ENCODE results near the gene MPP7.
"Not testable (repeated sequence)": the region's sequence is repeated elsewhere in the genome, so short reads cannot be mapped to it uniquely, and the experiment has no call there.

The MPP7 gene

DNA sequence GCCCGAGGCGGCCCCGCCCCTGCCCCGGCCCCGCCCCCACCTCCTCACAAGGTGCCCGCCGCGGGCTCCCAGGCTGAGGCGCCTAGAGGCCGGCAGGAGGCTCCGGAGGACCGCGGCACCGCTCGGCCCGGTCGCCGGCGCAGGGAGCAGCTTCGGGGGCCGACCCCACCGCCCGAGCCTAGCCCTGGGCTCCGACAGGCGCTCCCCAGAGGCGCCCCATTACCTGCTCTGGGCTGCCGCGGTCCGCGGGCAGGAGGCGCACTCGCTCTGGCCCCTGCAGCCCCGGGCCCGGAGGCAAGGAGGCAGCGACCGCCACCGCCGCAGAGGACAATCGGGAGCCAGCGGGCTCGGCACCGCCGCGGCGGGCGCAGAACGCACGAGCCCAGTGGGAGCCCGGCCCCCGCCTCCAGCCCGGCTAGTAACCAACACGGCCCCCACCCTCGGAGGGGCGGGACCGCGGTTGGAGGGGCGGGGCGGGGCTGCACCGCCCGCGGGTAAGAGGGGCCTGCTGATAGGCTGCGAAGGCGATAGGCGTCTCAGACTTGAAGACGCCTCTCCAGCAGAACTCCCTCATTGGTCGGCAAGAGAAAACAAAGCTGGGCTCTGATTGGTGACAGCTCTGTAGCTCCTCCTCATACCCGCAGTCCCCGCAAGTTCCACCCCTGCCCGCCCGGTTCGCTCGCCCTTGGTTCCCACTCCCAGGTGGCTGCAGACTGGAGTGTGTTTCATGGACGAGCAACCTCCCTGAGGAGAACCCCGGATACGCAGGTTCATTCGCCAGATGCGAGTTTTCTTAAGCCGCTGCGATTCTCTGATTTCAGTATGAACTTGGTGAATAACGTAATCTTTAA lies at the start of gene MPP7:
Gene MPP7 (minus strand): TSS at position 427 of the 851 bp plus-strand sequence. CDS start 64,460 bp downstream, outside the sequence.
- DNase-seq, result peak; percentile 95

DNA sequence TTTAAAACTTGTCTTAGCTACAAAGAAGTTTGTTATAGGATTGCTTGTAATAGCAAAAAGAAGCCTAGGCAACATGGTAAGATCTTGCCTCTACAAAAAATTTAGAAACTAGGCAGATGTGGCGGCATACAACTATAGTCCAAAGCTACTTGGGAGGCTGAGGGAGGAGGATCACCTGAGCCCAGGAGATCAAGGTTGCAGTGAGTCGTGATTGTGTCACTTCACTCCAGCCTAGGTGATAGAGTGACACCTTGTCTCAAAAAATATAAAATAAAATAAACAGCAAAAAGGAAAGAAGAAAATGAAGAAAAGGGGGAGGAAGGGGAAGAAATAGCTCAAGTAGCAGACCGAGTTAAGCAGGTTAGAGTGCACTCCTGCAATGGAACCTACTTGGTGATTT lies 47.0 kb upstream of the MPP7 start:
- DNase-seq, result no peak

DNA sequence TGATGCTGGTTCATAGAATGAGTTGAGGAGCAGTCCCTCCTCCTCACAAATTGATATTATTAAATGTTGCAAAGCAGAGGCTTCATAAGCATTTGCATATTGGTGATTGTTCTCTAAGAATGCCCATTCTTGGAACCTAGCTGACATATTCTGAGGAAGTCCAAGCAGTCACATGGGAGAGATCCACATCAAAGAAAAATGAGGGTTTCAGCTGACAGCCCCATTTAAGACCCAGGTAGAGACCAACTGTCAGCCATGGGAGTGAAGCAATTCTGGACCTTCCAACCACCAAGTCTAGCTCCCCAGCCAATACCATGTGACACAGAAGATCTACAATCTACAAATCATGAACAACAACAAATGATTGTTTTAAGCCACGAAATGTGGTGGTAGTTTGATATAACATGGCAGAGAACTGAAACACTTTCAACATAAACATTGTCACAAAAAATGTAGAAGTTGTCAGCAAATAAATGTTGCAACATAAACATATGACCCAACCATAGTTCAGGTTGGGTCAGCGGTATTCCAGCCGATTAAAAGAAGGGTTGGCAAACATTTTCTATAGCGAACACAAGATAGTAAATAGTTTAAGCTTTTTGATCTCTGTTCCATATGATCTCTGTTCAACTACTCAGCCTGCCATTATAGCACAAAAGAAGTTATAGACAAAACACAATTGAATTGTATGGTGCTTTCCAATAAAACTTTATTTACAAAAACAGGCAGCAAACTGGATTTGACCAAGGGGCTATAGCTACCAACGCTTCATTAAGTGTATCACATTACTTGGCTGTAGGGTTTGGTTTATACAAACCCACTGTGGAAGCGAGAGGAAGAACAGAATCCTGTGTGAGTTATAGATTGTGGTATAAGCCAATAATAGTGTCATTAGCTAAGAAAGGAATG lies 41.4 kb upstream of the MPP7 start:
- no peak for DNase-seq

DNA sequence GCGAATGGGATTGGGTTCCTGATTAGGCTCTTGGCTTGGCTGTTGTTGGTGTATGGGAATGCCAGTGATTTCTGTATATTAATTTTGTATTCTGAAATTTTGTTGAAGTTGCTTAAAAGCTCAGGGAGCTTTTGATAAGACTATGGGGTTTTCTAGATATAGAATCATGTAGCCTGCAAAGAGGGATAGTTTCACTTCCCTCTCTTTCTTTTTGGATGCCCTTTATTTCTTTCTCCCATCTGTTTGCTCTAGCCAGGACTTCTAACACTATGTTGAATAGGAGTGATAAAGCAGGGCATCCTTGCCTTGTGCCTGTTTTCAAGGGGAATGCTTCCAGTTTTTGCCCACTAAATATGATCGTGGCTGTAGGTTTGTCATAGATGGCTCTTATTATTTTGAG lies 40.4 kb upstream of the MPP7 start:
- no peak for DNase-seq

DNA sequence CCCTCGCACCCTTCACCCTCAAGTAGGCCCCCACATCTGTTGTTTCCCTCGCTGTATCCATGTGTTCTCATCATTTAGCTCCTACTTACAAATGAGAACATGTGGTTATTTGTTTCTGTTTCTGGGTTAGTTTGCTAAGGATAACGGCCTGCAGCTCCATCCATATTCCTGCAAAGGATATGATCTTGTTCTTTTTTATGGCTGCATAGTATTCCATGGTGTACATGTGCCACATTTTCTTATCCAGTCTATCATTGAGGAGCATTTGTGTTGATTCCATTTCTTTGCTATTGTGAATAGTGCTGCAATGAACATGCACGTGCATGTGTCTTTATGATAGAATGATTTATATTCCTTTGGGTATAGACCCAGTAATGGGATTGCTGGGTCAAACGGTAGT lies 38.8 kb upstream of the MPP7 start:
- DNase-seq, result not testable (repeated sequence)

DNA sequence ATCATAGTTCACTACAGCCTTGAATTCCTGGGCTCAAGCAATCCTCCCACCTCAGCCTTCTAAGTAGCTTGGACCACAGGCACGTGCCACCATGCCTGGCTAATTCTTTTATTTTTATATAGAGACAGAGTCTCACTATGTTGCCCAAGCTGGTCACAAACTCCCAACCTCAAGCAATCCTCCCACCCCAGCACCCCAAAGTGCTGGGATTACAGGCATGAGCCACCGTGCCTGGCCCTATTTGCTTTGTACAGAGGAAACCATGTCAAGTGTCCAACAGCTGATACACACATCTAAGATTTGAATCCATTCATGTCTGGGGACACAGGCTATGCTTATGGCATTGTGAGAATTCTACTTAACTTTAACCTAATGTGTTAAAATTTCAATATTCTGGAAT lies 29.9 kb upstream of the MPP7 start:
- DNase-seq, result no peak

DNA sequence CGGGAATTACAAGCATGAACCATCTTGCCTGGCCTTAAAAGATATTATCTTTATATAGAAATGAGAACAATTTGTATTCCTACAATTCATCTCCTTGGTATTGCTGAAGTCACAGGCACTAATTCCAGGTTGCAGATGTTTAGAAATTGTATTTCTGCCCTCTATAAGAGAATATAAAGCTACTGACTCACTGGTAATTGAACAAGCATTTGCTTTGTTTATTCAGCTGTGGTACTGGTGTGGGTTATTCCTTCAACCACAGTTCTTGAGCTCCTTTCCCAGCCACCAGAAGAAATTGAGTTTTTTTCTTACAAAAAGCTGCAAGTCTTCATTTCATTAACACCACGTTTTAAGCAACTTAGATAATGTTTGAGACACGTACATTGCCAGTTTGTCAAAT lies 29.0 kb upstream of the MPP7 start:
- no peak for DNase-seq

DNA sequence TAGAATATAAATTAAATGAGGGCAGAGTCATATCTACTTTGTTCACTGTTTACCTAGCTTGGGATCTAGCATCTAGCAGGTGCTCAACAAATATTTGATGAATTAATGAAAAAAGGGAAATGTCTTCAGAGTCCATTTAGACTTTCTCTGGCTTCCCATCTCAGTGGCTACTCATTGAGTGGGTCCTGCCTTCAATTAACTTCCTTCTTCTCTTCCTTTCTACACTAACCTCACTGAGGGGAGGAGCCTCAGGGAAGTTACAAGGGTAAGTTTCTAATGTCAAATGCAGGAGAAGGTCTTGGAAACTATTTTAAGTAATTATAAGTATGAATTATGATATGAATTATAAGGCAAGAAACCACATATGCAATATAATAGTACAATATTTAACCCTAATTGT lies 28.2 kb upstream of the MPP7 start:
- no peak for DNase-seq

DNA sequence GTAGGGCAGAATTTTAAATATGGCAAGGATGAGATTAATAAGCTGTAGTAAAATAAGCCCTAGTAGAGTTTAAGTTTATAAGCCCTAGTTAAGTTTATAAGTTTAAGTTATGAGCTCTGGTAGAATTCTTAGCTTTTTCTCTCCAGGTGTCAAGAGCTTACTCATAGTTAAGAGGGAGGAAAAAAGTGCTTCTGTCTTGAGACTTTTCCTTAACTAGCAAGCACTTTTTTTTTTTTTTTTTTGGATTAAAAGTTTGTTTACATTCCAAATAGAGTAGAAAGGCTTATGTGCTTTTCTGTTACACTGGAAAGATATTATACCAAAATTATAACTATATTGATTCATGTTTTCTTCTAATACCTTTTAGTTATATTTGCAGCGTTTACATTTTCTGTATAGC lies 25.5 kb upstream of the MPP7 start:
- DNase-seq, result no peak

DNA sequence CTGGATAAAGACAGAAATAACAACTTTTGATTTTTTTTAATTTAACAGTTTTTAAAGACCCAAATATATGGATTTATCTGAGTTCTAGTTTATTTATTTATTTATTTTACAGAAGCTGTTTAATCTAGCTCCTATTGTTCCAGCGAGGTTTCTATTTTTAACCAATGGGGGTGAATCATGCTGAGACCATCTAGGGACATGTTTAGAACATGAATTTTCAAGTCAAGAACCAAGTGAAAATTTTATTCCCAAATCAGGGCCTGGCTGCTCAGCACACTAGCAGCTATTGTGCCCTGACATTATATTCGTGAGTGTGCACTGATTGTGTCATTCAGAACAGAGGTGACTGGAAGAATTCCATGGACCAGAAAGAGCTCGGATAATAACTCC lies 24.6 kb upstream of the MPP7 start:
- DNase-seq, result no peak

DNA sequence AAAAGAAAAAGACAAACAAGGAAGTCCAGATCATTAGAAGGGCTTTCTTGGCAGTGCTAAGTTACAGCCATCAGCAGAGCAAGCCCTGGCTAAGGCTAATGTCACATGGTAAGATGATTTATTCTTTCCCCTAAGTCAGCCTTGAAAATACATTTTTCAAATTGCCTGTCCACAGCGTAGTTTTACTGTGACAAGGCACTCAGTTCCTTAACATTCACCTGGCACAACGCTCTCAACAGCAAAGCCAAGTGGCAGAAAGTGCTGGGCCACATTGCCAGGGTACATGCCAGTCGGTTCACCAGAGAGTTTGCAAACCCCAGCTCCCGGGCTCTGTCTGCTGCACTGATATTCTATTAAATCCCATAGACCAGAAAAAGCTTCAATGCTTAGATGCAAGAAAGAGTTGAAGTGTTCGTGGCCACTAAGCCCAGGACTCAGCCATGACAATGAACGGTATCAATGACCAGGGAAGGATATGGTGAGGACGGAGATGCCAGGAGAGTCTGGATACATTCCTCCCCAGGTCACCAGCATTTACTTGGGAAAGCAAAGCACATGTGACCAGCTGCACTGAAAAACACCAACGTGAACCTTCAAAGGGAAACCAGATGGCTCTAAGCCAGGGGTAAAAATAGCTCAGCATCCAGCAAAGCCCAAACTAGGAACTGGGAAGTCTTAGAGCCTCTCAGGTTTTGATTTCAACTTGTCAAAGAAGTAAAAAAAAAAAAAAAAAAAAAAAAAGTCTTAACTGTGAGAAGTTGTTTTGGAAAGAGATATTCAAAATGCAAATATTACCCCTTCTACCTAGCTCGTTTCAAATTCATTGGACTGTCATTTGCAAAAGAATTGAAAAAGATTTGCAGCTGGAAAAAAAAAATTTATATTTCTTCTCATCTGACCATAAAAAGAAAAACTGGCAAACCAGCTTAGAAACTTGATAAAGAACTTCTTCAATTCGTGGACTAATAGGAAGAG lies 23.9 kb upstream of the MPP7 start:
- no peak for DNase-seq

DNA sequence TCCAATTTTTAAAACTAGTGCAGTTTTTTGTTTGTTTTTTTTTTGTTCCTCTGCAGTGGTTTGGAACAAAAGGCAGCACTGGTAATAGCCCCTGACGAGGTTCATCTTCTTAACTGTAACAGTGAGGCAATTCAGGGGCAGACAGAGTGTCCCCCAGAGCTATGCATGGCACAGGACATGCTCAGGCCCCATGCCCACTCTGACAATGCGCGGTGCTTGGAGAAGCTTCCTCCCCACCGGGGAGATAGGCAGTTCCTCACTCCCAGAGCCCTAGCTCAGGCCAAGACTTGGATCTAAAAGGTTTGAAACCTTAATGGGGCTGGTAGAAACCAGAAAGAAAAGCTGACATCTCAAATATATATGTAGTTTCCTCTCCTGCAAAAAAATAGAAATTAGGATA lies 17.9 kb upstream of the MPP7 start:
- no peak for DNase-seq

DNA sequence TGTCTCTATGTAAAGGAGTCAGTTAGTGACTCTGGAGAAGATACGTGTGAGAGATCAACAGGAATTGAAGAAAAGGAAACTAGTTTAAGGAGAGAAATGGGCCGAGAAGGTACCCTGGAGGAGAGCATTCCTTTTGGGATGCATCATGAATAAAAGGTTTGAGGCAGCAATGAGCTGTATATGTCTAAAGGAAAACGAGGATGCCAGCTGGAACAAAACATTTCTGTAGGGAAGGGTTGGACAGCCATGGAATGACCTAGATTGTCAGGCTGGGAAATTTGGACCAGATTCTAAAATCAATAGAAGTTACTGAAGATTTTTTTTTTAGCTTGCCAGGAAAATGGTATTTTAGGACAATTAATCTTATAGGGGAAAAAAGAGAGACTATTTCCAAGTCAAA lies 17.2 kb upstream of the MPP7 start:
- DNase-seq, result no peak

DNA sequence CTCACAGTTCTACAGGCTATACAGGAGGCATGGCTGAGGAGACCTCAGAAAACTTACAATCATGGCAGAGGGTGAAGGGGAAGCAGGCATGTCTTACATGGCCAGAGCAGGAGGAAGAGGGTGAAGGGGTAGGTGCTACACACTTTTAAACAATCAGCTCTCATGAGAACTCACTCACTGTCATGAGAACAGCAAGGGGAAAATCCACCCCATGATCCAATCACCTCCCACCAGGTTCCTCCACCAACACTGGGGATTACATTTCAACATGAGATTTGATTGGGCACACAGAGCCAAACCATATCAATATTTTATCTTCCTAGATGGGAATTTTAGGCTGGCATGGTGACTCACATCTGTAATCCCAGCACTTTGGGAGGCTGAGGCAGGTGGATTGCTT lies 16.2 kb upstream of the MPP7 start:
- not testable (repeated sequence) for DNase-seq

DNA sequence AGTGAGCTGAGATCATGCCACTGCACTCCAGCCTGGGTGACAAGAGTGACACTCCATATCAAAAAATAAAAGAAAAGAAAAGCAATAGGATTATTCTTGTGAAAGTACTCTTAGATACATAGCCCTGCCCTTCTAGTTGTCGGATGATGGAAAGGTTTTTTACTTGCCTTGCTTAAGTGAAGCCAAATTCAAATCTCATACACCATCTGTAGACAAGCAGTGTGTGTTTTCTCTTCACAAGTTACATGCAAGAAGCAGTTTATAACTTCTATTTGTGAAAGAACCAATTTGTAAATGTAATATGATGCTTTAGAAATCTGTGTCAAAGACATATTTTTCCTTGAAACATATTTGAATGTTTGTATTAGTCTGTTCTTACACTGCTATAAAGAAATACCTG lies 15.8 kb upstream of the MPP7 start:
- DNase-seq, result no peak

DNA sequence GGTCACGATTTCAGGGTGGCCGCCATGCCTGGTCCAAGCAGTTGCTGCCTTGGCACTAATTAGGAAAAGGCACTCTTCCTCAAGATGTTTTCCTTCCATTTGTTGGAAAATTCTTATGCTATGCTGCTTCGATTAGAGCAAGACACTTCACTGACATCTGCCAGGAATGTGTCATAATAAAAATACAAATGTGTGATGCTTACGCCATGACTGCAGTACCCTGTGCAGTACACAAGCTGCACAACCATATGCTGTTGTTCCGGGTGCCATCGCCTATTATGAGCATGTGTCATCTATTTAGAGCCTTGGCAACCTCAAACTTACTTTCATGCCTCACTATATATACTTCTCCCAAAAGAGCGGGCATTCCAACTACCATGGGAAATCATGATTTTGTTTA lies 14.9 kb upstream of the MPP7 start:
- DNase-seq, result no peak

DNA sequence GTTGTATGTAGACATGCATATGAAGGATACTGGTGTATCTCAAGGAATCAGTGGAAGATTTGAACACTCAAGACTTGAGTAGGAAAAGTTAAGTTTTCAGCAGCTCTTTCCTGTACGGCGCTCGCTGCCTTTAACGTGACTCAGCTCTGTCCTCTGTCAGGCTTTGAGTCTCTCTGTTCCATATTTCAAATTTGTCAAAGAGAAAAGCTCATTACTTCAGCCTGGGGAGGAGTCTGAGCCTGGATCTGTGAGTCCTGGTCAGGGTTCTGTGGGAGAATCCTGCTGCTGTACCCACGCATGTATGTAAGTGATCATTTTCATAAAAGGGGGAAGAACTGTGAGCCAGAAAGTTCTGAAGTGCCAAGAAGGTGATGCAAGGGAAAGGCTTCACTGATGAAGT lies 13.8 kb upstream of the MPP7 start:
- DNase-seq, result no peak

DNA sequence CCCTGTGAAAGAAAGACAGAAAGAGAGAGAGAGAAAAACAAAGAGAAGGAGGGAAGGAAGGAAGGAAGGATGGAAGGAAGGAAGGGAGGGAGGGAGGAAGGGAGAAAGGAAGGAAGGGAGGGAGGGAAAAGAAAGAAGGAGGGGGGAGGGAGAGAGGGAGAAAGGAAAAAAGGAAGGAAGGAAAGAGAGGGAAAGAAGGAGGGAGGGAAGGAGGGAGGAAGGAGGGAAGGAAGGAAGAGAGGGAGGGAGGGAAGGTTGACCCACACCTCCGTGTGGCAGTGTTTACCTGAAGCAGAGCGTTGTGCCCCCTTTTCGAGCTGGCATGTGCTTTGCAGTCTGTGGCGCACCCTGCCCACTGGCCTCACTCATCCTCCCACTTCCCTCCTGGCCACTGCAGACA lies 12.3 kb upstream of the MPP7 start:
- no peak for DNase-seq

DNA sequence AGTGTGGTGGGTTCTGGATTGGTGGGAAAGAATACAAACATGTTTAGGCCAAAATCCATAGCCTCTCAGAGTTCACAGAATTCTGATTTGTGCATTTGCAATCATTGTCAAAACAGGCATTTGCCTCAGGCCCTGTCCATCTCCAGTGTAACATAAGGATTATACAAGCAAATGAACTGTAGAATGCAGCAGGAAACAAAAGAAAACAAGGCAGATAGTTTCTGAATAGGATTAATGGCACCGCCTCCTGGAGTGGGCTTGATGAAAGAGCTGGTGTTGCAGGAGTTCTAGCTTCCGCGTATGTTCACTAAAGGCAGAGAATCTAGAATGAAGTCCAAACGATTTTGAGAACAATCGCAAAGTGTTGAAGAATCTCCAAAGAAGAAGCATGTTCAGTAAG lies 11.3 kb upstream of the MPP7 start:
- no peak for DNase-seq

DNA sequence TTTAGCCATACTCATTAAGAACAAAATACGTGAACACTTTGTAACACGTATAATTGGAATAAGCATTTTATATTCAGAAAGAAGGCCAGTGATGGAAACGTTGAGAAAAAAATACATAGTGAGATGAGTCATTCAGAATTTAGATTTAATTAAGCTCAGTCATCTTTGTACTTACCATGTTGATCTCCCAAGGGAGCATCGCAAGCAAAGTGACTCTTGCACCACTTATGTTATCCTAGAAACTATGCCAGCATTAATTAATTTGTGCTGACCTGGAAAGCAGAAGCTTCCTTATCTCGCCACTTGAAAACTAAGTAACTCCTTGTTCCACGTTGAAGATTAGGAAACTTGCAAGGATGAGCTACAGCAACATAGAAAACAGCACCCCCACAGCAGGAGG lies 9.7 kb upstream of the MPP7 start:
- no peak for DNase-seq

DNA sequence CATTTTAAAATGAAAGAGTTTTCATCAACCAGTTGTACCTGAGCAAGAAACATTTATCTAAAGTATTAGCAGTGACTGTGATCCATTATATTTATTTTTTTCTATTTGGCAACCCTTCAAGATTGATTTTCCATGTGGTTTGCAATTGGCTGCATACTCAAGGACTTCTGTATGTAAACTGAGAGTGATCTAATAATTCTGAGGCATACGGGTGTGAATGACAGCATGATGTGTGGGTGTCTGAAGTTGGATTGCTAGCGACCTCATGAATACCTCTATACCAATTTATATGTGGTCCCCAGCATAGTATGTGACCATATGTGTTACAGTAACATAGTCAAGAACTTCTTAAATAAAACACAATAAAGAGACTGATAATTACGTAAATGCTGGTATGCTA lies 8.2 kb upstream of the MPP7 start:
- DNase-seq, result no peak

DNA sequence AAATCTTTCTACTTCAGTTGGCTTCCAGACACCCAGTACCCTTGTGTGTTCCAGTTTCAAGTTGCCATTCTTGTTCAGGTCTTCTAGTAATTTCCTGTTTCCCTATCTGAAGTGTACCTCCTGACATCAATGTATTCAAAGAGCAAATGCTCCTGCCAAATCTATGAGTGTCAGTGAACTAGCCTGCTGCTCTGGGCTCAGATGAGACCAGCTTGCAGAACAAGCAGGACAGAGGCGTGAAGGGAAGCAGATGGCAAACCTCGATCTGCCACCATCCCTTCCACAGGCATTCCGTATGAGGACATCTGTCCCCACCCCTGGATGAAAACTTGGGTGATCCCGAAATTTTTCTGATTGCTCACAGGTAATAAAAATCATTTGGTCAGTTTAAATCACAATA lies 4.4 kb upstream of the MPP7 start:
- no peak for DNase-seq

DNA sequence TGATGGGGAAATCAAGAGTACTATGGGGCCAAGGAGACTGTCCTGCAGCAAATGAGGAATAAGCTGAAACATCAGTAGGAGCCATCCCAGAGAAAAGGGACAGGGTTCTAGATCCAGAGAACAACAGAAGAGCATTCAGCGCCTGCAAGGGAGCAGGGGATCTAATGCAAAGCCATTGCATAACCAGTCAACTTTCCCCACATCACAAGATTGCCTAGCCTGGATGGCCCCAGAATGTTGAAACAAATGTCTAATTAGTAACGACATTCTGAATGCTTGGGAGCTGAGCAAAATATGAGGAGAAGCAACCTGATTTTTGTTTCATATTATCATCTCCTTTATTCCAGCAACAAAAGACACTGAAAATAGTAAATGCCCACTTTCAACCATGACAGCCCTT lies 2.7 kb upstream of the MPP7 start:
- no peak for DNase-seq
